ENCODE measurements around the gene ARPC1A.
A peak's percentile ranks its signal among the peaks of the same experiment; 100 is the strongest.

The ARPC1A gene

DNA sequence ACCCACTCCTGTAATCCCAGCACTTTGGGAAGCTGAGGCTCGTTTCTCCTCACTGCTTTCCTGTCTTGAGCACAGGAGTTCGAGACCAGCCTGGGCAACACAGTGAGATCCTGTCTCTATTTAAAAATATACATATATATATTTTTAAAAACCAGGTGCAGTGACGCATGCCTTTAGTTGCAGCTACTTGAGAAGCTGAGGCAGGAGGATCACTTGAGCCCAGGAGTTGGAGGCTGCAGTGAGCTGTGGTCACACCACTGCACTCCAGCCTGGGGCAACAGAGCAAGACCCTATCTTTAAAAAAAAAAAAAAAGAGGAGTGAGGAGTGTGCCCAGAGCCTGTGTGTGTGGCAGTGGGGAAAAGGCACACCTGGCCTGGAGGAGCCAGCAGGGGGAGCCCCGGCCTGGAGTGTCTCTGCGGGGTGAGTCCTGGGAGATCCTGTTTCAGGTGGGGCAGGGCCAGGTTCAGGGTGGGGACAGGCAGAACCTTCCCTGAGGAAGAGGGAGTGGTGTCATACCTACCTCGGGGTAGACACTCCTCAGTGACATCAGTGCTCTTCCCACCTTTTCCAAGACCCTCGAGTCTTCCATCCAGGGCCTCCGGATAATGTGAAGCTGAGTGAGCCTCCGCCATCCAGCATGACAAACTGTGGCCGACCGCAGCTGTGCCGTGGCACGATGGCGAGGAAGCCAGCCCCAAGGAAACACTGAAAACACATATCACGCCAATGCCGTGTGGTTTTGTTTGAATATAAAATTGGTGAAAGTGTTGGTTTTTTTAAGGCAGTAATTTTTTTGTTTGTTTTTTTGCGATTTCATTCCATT, 39.8 kb downstream of the ARPC1A start:
- TF ChIP-seq, protein P1, sequence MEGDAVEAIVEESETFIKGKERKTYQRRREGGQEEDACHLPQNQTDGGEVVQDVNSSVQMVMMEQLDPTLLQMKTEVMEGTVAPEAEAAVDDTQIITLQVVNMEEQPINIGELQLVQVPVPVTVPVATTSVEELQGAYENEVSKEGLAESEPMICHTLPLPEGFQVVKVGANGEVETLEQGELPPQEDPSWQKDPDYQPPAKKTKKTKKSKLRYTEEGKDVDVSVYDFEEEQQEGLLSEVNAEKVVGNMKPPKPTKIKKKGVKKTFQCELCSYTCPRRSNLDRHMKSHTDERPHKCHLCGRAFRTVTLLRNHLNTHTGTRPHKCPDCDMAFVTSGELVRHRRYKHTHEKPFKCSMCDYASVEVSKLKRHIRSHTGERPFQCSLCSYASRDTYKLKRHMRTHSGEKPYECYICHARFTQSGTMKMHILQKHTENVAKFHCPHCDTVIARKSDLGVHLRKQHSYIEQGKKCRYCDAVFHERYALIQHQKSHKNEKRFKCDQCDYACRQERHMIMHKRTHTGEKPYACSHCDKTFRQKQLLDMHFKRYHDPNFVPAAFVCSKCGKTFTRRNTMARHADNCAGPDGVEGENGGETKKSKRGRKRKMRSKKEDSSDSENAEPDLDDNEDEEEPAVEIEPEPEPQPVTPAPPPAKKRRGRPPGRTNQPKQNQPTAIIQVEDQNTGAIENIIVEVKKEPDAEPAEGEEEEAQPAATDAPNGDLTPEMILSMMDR (IDR thresholded peaks at IDR 0.05; ENCODE audit: low read depth, low read length) = peak; percentile 43
- DNase-seq (ENCODE audit: extremely low read depth, low read depth) = no peak

- TF ChIP-seq, protein P1 (IDR thresholded peaks at IDR 0.05; ENCODE audit: low read depth, low read length) = no peak
- no peak for DNase-seq (ENCODE audit: extremely low read depth, low read depth)
Observed at GRCh38 chr7:99366646-99367045, 40.9 kb downstream of the ARPC1A start.

DNA sequence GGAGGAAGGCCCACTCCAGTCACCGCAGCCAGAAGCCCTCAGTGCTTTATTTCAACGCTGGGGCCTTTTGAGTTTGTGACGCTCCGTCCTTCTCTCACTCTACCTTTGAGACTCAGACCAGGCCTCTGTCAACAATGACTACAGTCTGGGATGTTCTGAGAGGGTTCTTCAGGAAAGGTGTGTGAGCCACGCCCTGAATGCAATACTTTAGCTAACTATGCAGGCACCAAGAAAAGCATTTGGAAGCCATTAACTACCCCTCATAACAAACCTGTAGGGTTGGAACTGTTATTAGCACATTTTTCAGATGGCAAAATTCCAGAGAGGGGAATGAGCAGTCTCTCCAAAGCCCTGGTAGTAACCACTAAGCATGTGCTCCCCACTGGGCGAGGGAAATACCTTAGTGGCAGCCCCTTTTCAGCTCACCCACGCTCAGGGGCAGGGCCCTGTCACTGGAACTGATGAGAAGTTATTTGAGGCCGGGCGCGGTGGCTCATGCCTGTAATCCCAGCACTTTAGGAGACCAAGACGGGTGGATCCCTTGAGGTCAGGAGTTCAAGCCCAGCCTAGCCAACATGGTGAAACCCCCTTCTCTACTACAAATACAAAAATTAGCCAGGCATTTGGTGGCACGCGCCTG, 43.2 kb downstream of the ARPC1A start:
- TF ChIP-seq, protein P1 (IDR thresholded peaks at IDR 0.05; ENCODE audit: low read depth, low read length) = no peak
- DNase-seq (ENCODE audit: extremely low read depth, low read depth) = no peak

GRCh38 chr7:99369767-99370391, 44.2 kb downstream of the ARPC1A start:
- DNase-seq (ENCODE audit: extremely low read depth, low read depth) = no peak

DNA sequence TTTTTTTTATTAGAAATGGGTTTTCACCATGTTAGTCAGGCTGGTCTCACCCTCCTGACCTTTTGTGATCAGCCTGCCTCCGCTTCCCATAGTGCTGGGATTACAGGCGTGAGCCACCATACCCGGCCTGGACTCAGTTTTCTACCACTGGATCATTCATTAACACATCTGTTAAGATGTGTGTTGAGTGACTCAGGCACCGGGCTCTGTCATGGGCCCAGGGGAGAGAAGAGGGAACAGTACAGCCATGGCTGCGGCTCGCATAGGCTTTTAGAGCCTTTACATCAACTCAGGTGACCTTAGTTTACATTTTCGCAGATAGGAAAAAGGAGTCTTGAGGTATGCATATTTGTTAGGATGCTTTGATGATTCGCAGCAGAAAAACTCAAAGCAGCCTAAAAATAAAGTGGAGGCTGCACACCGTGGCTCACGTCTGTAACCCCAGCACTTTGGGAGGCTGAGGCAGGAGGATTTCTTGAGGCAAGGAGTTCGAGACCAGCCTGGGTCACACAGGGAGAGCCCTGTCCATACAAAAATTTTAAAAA, 45.8 kb downstream of the ARPC1A start:
- no peak for DNase-seq (ENCODE audit: extremely low read depth, low read depth)
- TF ChIP-seq, protein P1 (IDR thresholded peaks at IDR 0.05; ENCODE audit: low read depth, low read length) = no peak

More at GRCh38 chr7:99369767-99370391, 44.2 kb downstream of the ARPC1A start:
- TF ChIP-seq, protein P1 (IDR thresholded peaks at IDR 0.05; ENCODE audit: low read depth, low read length) = no peak

DNA sequence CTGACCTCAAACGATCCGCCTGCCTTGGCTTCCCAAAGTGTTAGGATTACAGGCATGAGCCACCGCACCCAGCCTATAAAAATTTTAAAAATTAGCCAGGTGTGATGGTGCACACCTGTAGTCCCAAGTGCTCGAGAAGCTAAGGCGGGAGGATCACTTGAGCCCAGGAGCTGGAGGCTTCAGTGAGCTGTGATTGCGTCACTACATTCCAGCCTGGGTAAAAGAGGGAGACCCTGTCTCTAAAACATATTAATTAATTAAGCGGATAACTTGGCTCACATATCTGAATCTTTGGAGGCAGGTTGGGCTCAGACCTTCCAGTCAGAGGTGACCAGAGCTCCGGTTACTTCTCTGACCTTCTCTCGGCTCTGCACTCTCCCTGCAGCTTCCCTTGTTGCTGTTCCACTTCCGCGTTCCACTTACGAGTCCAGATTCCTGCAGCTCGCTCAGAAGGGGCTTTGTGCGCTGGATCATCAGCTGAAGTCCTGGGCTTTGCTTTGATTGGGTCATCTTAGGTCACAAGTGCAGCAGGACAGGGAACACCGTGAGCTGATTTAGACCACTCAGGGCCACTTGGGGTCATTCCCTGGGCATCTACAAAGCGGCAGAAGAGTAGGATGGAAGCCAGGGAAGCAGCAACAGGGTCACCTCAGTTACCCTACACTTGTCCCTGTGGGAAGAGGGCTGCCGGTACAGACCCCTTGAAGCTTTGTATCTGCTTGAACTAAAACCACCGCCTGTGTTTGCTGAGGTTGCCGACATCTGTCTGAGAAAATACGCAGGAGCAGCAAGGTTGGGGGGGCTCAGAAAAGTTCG, 46.8 kb downstream of the ARPC1A start:
- no peak for DNase-seq (ENCODE audit: extremely low read depth, low read depth)
- TF ChIP-seq, protein P1 (IDR thresholded peaks at IDR 0.05; ENCODE audit: low read depth, low read length) = no peak
